ENCODE measurements around the gene TBCK.
"Not testable (repeated sequence)": the region's sequence is repeated elsewhere in the genome, so short reads cannot be mapped to it uniquely, and the experiment has no call there.

TBCK gene

GRCh38 chr4:106208481-106209460 is 107.2 kb downstream of the TBCK start:
- DNase-seq, result no peak

- peak in 1 of 2 experiments; percentile 36 for DNase-seq
Measured at GRCh38 chr4:106201373-106201772, 114.6 kb downstream of the TBCK start.

GRCh38 chr4:106195435-106195950 is 120.5 kb downstream of the TBCK start:
- DNase-seq, result no peak

GRCh38 chr4:106194801-106195200 is 121.2 kb downstream of the TBCK start:
- no peak for DNase-seq

- no peak for DNase-seq
Measured at GRCh38 chr4:106192131-106192530, 123.9 kb downstream of the TBCK start.

- DNase-seq, result no peak
Measured at GRCh38 chr4:106186201-106186600, 129.8 kb downstream of the TBCK start.

GRCh38 chr4:106183551-106183950 is 132.5 kb downstream of the TBCK start:
- DNase-seq, result no peak

GRCh38 chr4:106172861-106173260 is 143.1 kb downstream of the TBCK start:
- no peak for DNase-seq

- no peak for DNase-seq
Measured at GRCh38 chr4:106165351-106166010, 150.5 kb downstream of the TBCK start.

- no peak for DNase-seq
Measured at GRCh38 chr4:106162278-106162677, 153.7 kb downstream of the TBCK start.

GRCh38 chr4:106160560-106160959 is 155.4 kb downstream of the TBCK start:
- no peak for DNase-seq

GRCh38 chr4:106149911-106150310 is 166.1 kb downstream of the TBCK start:
- no peak for DNase-seq

- no peak for DNase-seq
Measured at GRCh38 chr4:106149026-106149425, 167.0 kb downstream of the TBCK start.

GRCh38 chr4:106142616-106143127 is 173.3 kb downstream of the TBCK start:
- no peak for DNase-seq

- DNase-seq, result no peak
Measured at GRCh38 chr4:106140601-106141000, 175.4 kb downstream of the TBCK start.

GRCh38 chr4:106136777-106137331 is 179.2 kb downstream of the TBCK start:
- no peak for DNase-seq

GRCh38 chr4:106132045-106132444 is 184.0 kb downstream of the TBCK start:
- DNase-seq, result no peak

- DNase-seq, result no peak
Measured at GRCh38 chr4:106126062-106126461, 189.9 kb downstream of the TBCK start.

GRCh38 chr4:106119949-106120555 is 196.0 kb downstream of the TBCK start:
- not testable (repeated sequence) for DNase-seq

- DNase-seq, result no peak
Measured at GRCh38 chr4:106116025-106116424, 200.0 kb downstream of the TBCK start.

GRCh38 chr4:106114270-106114669 is 201.7 kb downstream of the TBCK start:
- no peak for DNase-seq

GRCh38 chr4:106111778-106112469 is 204.1 kb downstream of the TBCK start:
- DNase-seq, result not testable (repeated sequence)
